GM12878 (cell line): Measurements from ENCODE around the gene RAB34. TPM values are rescaled to one million over a fixed set of nuclear protein-coding genes. Genes with fewer than 3 reads are reported as not detected.

Experiments used
- ATF7 ChIP-seq: fragments of 450-650 bp; IDR thresholded peaks from 2 replicates; pipeline ENCODE4 v1.6.1; 2016; ENCODE audit warnings: low read depth, mild to moderate bottlenecking
- BHLHE40 ChIP-seq, 2 experiments: fragments of 450-650 bp in 1 of 2; IDR thresholded peaks; 2 replicates each; pipeline ENCODE4 v1.6.1; 2011 to 2017; ENCODE audit warnings: low read depth in 2 of 2, borderline replicate concordance in 1 of 2, improper control_type of control experiment in 1 of 2, low read length in 1 of 2, mild to moderate bottlenecking in 1 of 2
- CREB1 ChIP-seq: IDR thresholded peaks from 2 replicates; pipeline ENCODE4 v1.6.1; 2012; ENCODE audit warnings: low read depth, mild to moderate bottlenecking, inconsistent platforms
- DPF2 ChIP-seq: fragments of 450-650 bp; IDR thresholded peaks from 2 replicates; pipeline ENCODE4 v1.6.1; 2017; ENCODE audit warnings: mild to moderate bottlenecking
- E4F1 ChIP-seq: fragments of 450-650 bp; IDR thresholded peaks from 2 replicates; pipeline ENCODE4 v1.6.1; 2018; ENCODE audit warnings: borderline replicate concordance, mild to moderate bottlenecking; ENCODE audit not compliant: partially characterized antibody
- NBN ChIP-seq: fragments of 450-650 bp; IDR thresholded peaks from 2 replicates; pipeline ENCODE4 v1.6.1; 2016
- NFYA ChIP-seq: IDR thresholded peaks from 2 replicates; pipeline ENCODE4 v1.6.1; 2011; ENCODE audit warnings: low read depth, mild to moderate bottlenecking, low read length, improper control_type of control experiment, borderline replicate concordance
- NR2C1 ChIP-seq: fragments of 450-650 bp; IDR thresholded peaks from 2 replicates; pipeline ENCODE4 v1.6.1; 2017; ENCODE audit warnings: antibody characterized with exemption, mild to moderate bottlenecking, moderate library complexity
- NR2F1 ChIP-seq: fragments of 450-650 bp; conservative IDR thresholded peaks from 2 replicates; pipeline ENCODE4 v1.6.1; 2017; ENCODE audit warnings: mild to moderate bottlenecking
- POLR2AphosphoS5 ChIP-seq: IDR thresholded peaks from 2 replicates; pipeline ENCODE4 v1.6.1; 2011; ENCODE audit warnings: mild to moderate bottlenecking, low read length, inconsistent platforms
- RAD21 ChIP-seq: IDR thresholded peaks from 2 replicates; pipeline ENCODE4 v1.6.1; 2011; ENCODE audit warnings: mild to moderate bottlenecking, low read depth, low read length, moderate library complexity; ENCODE audit not compliant: insufficient read depth
- RAD51 ChIP-seq: fragments of 450-650 bp; IDR thresholded peaks from 2 replicates; pipeline ENCODE4 v1.6.1; 2016; ENCODE audit warnings: moderate library complexity, mild to moderate bottlenecking, inconsistent platforms
- SMAD1 ChIP-seq: fragments of 450-650 bp; IDR thresholded peaks from 2 replicates; pipeline ENCODE4 v1.6.1; 2018; ENCODE audit warnings: mild to moderate bottlenecking, low read depth; ENCODE audit not compliant: partially characterized antibody
- STAT1 ChIP-seq: fragments of 450-650 bp; conservative IDR thresholded peaks from 2 replicates; pipeline ENCODE4 v1.6.1; 2014; ENCODE audit warnings: antibody characterized with exemption, mild to moderate bottlenecking
- SUPT20H ChIP-seq: IDR thresholded peaks from 2 replicates; pipeline ENCODE4 v1.6.1; 2011; ENCODE audit warnings: low read depth, mild to moderate bottlenecking, low read length, moderate library complexity, borderline replicate concordance; ENCODE audit not compliant: control insufficient read depth
- SUZ12 ChIP-seq: fragments of 200-600 bp; sonication (generic); IDR thresholded peaks from one replicate; pipeline ENCODE4 v1.6.1; 2018; ENCODE audit warnings: antibody characterized with exemption, mild to moderate bottlenecking; ENCODE audit not compliant: unreplicated experiment
- TBL1XR1 ChIP-seq: IDR thresholded peaks from 2 replicates; pipeline ENCODE4 v1.6.1; 2012; ENCODE audit warnings: low read depth, low read length, improper control_type of control experiment
- WRNIP1 ChIP-seq: IDR thresholded peaks from 2 replicates; pipeline ENCODE4 v1.6.1; 2011; ENCODE audit warnings: low read depth, low read length, improper control_type of control experiment, borderline replicate concordance
- YBX1 ChIP-seq: fragments of 450-650 bp; IDR thresholded peaks from 2 replicates; pipeline ENCODE4 v1.6.1; 2016; ENCODE audit warnings: antibody characterized with exemption
- ZBTB40 ChIP-seq: fragments of 450-650 bp; IDR thresholded peaks from 2 replicates; pipeline ENCODE4 v1.6.1; 2016; ENCODE audit warnings: mild to moderate bottlenecking, moderate library complexity, borderline replicate concordance
- ZNF24 ChIP-seq: fragments of 450-650 bp; IDR thresholded peaks from 2 replicates; pipeline ENCODE4 v1.6.1; 2017; ENCODE audit warnings: antibody characterized with exemption, mild to moderate bottlenecking
- ZSCAN29 ChIP-seq: fragments of 450-650 bp; IDR thresholded peaks from 2 replicates; pipeline ENCODE4 v1.6.1; 2017; ENCODE audit warnings: mild to moderate bottlenecking, moderate library complexity
- polyA plus RNA-seq, 11 experiments: library from polyadenylated mRNA; depleted of rRNA in 4 of 11; unstranded in 6 of 11; stranded (reverse) in 5 of 11; fragments of >200 nt; fragmentation: Nextera tagmentation in 4 of 11; fragmentation: Illumina TruSeq in 1 of 11; extraction: Ambion mirVana in 4 of 11; extraction: Trizol in 1 of 11; gene quantifications; 1 replicate in 1 of 11; 2 replicates in 10 of 11; pipeline versions ENCODE4 v1.2.1 to v1.2.3, GENCODE V29; 2011 to 2016; ENCODE audit warnings: inconsistent platforms in 2 of 11, missing spikeins in 2 of 11, low read depth in 1 of 11
- total RNA-seq, 4 experiments: library from RNA; depleted of rRNA in 3 of 4; stranded (reverse); fragments of >200 nt in 3 of 4; fragmentation: Illumina TruSeq in 1 of 4; extraction: Trizol in 1 of 4; gene quantifications; 2 replicates each; pipeline versions ENCODE4 v1.2.1 to v1.2.3, GENCODE V29; 2013 to 2021
- TF ChIP-seq, protein P1 (sequence below): IDR thresholded peaks from 2 replicates; pipeline ENCODE4 v1.6.1; 2012; ENCODE audit warnings: low read length, inconsistent platforms

RAB34 gene
- total and polyA plus RNA-seq, 10 of the 15 experiments (the other 5 are each of a cell fraction or from before 2014, with no cell fraction given) = 0.37 to 46.4 (median 32.8) TPM

DNA sequence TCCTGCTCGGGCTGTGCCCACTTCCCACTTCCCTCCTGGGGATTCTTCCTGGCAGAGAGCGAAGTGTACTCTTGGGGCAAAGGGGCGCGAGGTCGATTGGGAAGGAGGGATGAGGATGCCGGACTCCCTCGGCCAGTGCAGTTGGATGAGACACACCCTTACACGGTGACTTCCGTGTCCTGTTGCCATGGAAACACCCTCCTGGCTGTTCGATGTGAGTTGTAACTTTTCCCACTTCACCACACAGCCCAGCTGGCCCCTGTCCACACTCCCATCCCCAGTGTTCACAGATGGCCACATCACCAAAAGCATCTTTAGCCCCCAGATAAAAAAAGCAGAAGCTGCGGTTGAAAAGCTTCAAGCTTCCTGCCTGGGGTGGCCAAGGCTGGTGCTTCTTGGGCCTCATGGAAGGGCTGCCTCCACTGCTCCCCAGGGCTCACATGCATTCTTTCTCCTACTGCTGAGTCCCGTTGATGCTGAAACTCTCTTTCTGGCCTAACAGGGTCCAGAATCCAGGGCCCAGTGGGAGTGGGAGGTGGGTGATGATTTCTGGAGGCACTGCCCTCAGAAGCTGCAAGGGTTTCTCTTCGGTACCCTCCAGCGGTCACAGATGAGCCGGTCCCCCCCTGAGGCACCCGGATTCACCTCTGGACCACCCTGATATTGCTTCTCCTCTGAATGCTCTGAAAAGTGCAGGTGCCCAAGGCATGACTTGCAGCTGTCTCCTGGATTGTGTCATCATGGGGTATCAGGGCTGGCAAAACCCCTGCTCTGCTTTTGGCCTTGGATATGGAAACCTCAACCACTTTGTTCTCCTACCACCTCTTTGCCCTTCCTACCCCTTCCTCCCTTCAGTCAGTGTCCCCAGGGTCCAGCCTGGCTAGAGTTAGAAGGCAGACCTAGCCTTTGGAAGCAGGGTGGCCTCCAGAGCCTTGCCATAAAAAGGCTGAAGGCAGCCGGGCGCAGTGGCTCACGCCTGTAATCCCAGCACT, 24.0 kb upstream of the RAB34 start (continued):
- TF ChIP-seq SUPT20H = no peak
- peak; percentile 35; the same call in 1 of the 2 replicates for TF ChIP-seq NBN
- TF ChIP-seq ATF7 = no peak
- TF ChIP-seq SMAD1 = no peak
- no peak for TF ChIP-seq SUZ12
- no peak for TF ChIP-seq WRNIP1
- TF ChIP-seq RAD21 = no peak
- no peak for TF ChIP-seq NR2C1
- TF ChIP-seq YBX1 = no peak
- no peak for TF ChIP-seq E4F1
- TF ChIP-seq ZNF24 = no peak
- TF ChIP-seq NR2F1 = no peak
- TF ChIP-seq CREB1 = no peak
- TF ChIP-seq, protein P1, sequence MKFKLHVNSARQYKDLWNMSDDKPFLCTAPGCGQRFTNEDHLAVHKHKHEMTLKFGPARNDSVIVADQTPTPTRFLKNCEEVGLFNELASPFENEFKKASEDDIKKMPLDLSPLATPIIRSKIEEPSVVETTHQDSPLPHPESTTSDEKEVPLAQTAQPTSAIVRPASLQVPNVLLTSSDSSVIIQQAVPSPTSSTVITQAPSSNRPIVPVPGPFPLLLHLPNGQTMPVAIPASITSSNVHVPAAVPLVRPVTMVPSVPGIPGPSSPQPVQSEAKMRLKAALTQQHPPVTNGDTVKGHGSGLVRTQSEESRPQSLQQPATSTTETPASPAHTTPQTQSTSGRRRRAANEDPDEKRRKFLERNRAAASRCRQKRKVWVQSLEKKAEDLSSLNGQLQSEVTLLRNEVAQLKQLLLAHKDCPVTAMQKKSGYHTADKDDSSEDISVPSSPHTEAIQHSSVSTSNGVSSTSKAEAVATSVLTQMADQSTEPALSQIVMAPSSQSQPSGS = no peak
- no peak for TF ChIP-seq ZSCAN29
- TF ChIP-seq ZBTB40 = no peak
- no peak for TF ChIP-seq NFYA
- TF ChIP-seq POLR2AphosphoS5 = peak; percentile 60; the same call in 1 of the 2 replicates
- no peak for TF ChIP-seq RAD51
- peak in 1 of 2 experiments; percentile 43; a peak in 1 of 4 replicates for TF ChIP-seq BHLHE40 (IDR thresholded peaks at IDR 0.05; ENCODE audit: borderline replicate concordance in 1 of 2, low read depth in 2 of 2, low read length in 1 of 2)
- TF ChIP-seq TBL1XR1 = no peak
- TF ChIP-seq DPF2 = peak; percentile 80
- no peak for TF ChIP-seq STAT1
